ENCODE results near the gene ELAVL2.

DNA sequence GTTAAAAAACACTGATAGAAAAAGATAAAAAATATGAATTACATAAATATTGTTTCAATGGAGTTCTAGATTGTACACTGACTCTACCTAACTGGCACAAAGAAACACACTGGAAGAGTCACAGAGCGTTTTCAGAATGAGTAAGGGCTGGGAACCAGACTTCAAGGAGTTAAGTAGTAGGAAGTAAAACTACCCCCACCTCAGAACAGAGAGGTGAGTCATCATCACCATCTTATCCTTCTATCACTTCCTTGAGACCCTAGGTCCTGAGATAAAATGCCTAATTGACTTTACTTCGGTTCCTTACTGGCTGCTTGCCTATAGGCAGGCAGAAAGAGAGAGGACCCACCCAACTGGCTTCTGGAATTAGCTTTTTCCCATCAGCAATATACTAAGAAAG lies 79.7 kb downstream of the ELAVL2 start:
- TF ChIP-seq, protein P1, sequence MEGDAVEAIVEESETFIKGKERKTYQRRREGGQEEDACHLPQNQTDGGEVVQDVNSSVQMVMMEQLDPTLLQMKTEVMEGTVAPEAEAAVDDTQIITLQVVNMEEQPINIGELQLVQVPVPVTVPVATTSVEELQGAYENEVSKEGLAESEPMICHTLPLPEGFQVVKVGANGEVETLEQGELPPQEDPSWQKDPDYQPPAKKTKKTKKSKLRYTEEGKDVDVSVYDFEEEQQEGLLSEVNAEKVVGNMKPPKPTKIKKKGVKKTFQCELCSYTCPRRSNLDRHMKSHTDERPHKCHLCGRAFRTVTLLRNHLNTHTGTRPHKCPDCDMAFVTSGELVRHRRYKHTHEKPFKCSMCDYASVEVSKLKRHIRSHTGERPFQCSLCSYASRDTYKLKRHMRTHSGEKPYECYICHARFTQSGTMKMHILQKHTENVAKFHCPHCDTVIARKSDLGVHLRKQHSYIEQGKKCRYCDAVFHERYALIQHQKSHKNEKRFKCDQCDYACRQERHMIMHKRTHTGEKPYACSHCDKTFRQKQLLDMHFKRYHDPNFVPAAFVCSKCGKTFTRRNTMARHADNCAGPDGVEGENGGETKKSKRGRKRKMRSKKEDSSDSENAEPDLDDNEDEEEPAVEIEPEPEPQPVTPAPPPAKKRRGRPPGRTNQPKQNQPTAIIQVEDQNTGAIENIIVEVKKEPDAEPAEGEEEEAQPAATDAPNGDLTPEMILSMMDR (IDR thresholded peaks at IDR 0.05; ENCODE audit: low read length): no peak
- no peak for TF ChIP-seq EZH2 (IDR thresholded peaks at IDR 0.05; ENCODE audit: borderline replicate concordance, low read length)
